Neural progenitor cell (in vitro differentiated cells): ENCODE data around the gene BICD2. TPM values are rescaled to one million over a fixed set of nuclear protein-coding genes. Genes with fewer than 3 reads are reported as not detected.

ENCODE experiments used
- DNase-seq: peaks from one replicate; pipeline ENCODE4 v3.0.0-alpha.2; 2016; ENCODE audit warnings: low spot score
- H2AFZ ChIP-seq: fragments of 200-600 bp; sonication (generic); replicated peaks from 2 replicates; pipeline ENCODE4 v1.6.1; 2016; ENCODE audit warnings: antibody characterized with exemption
- H3F3A ChIP-seq: fragments of 200-600 bp; sonication (generic); 2 replicates; pipeline ENCODE4 v1.6.1; 2016; ENCODE audit warnings: antibody characterized with exemption, low read depth
- H3K27ac ChIP-seq: fragments of 200-600 bp; sonication (generic); 2 replicates; pipeline ENCODE4 v1.5.1; 2016; ENCODE audit warnings: mild to moderate bottlenecking
- H3K27me3 ChIP-seq: fragments of 200-600 bp; sonication (generic); 2 replicates; pipeline ENCODE4 v1.6.1; 2016; ENCODE audit warnings: mild to moderate bottlenecking, moderate library complexity
- H3K36me3 ChIP-seq: fragments of 200-600 bp; sonication (generic); 2 replicates; pipeline ENCODE4 v1.5.1; 2016
- H3K4me1 ChIP-seq: fragments of 200-600 bp; sonication (generic); 2 replicates; pipeline ENCODE4 v1.6.1; 2016; ENCODE audit warnings: mixed run types
- H3K4me2 ChIP-seq: fragments of 200-600 bp; sonication (generic); 2 replicates; pipeline ENCODE4 v1.6.1; 2016
- H3K4me3 ChIP-seq: fragments of 200-600 bp; sonication (generic); 2 replicates; pipeline ENCODE4 v1.5.1; 2016
- H3K79me2 ChIP-seq: fragments of 200-600 bp; sonication (generic); 2 replicates; pipeline ENCODE4 v1.6.1; 2016; ENCODE audit warnings: low read depth
- H3K9ac ChIP-seq: fragments of 200-600 bp; sonication (generic); 2 replicates; pipeline ENCODE4 v1.6.1; 2016
- H3K9me3 ChIP-seq: fragments of 200-600 bp; sonication (generic); 2 replicates; pipeline ENCODE4 v1.5.1; 2016; ENCODE audit warnings: low read depth
- H4K20me1 ChIP-seq: fragments of 200-600 bp; sonication (generic); 2 replicates; pipeline ENCODE4 v1.6.1; 2016; ENCODE audit warnings: low read depth
- H3K27ac Mint-ChIP-seq: 3 replicates; pipeline ENCODE4 v1.8.0; 2021; ENCODE audit warnings: mixed read lengths
- H3K27me3 Mint-ChIP-seq: 2 replicates; pipeline ENCODE4 v1.8.0; 2022; ENCODE audit warnings: low read depth, mild to moderate bottlenecking, inconsistent platforms, moderate library complexity, mixed read lengths; ENCODE audit not compliant: insufficient read depth
- H3K36me3 Mint-ChIP-seq: 3 replicates; pipeline ENCODE4 v1.8.0; 2021; ENCODE audit warnings: mixed read lengths
- H3K4me1 Mint-ChIP-seq: 3 replicates; pipeline ENCODE4 v1.8.0; 2021; ENCODE audit warnings: mixed read lengths
- H3K4me3 Mint-ChIP-seq: 3 replicates; pipeline ENCODE4 v1.8.0; 2021; ENCODE audit warnings: mild to moderate bottlenecking, moderate library complexity, mixed read lengths
- H3K9me3 Mint-ChIP-seq: 3 replicates; pipeline ENCODE4 v1.8.0; 2020; ENCODE audit warnings: mixed read lengths
- CTCF ChIP-seq: fragments of 200-600 bp; sonication (generic); IDR thresholded peaks from 2 replicates; pipeline ENCODE4 v1.5.1; 2017; ENCODE audit warnings: antibody characterized with exemption, mild to moderate bottlenecking
- EZH2 ChIP-seq: fragments of 200-600 bp; sonication (generic); IDR thresholded peaks from 2 replicates; pipeline ENCODE4 v1.6.1; 2017; ENCODE audit warnings: antibody characterized with exemption, mild to moderate bottlenecking, moderate library complexity
- EZH2phosphoT487 ChIP-seq: fragments of 200-600 bp; sonication (generic); IDR thresholded peaks from 2 replicates; pipeline ENCODE4 v1.6.1; 2017; ENCODE audit warnings: antibody characterized with exemption
- total RNA-seq: library from RNA; depleted of rRNA; stranded (reverse); fragments of >200 nt; gene quantifications from 2 replicates; pipeline ENCODE4 v1.2.3, GENCODE V29; 2015; ENCODE audit warnings: low replicate concordance

The BICD2 gene
- total RNA-seq, 1 donor from 2014 or later = 15.1 TPM

- no peaks in the 10 kb centered on the region for H3K36me3 ChIP-seq
Observed at GRCh38 chr9:92724528-92725265, 39.9 kb downstream of the BICD2 start.

GRCh38 chr9:92723801-92724323 lies 40.8 kb downstream of the BICD2 start:
- Mint-ChIP-seq H3K4me1 (peaks cover 20% of the 10 kb centered on the region), H3K27me3 (no peaks in the 10 kb centered on the region), H3K4me3 (no peak overlapping the region), H3K9me3 (no peaks in the 10 kb centered on the region), H3K36me3 (peaks cover 26% of the 10 kb centered on the region), H3K27ac (no peak overlapping the region)
- Histone ChIP-seq H3K4me3 (no peak overlapping the region), H3K27me3 (no peaks in the 10 kb centered on the region), H3K36me3 (no peaks in the 10 kb centered on the region), H4K20me1 (peaks cover 15% of the 10 kb centered on the region), H3K9me3 (no peaks in the 10 kb centered on the region), H3K4me1 (no peaks in the 10 kb centered on the region), H3K79me2 (no peaks in the 10 kb centered on the region), H3F3A (no peaks in the 10 kb centered on the region), H3K9ac (no peak overlapping the region), H3K27ac (no peak overlapping the region), H3K4me2 (no peak overlapping the region), H2AFZ (no peak overlapping the region)
- no peak for TF ChIP-seq EZH2phosphoT487
- no peak for TF ChIP-seq EZH2
- TF ChIP-seq CTCF = no peak
- no peak for DNase-seq

More at GRCh38 chr9:92724528-92725265, 39.9 kb downstream of the BICD2 start:
- H3K4me3 Mint-ChIP-seq = no peak overlapping the region
- H3K36me3 Mint-ChIP-seq = peaks cover 26% of the 10 kb centered on the region
- H3K4me3 ChIP-seq = no peak overlapping the region
- no peaks in the 10 kb centered on the region for H3K9me3 Mint-ChIP-seq
- H3K79me2 ChIP-seq = no peaks in the 10 kb centered on the region
- no peak overlapping the region for H3K9ac ChIP-seq
- no peak for DNase-seq
- peaks cover 20% of the 10 kb centered on the region for H3K4me1 Mint-ChIP-seq
- peaks cover 23% of the 10 kb centered on the region for H4K20me1 ChIP-seq
- no peaks in the 10 kb centered on the region for H3K9me3 ChIP-seq
- no peak overlapping the region for H3K27ac ChIP-seq
- H3K4me2 ChIP-seq = no peak overlapping the region
- H3K27me3 Mint-ChIP-seq = no peaks in the 10 kb centered on the region
- H2AFZ ChIP-seq = no peak overlapping the region
- no peaks in the 10 kb centered on the region for H3K4me1 ChIP-seq
- no peaks in the 10 kb centered on the region for H3K27me3 ChIP-seq
- H3K27ac Mint-ChIP-seq = no peak overlapping the region
- no peaks in the 10 kb centered on the region for H3F3A ChIP-seq
- TF ChIP-seq EZH2 (no peak), EZH2phosphoT487 (no peak), CTCF (no peak)

- Mint-ChIP-seq H3K36me3 (peaks cover 26% of the 10 kb centered on the region), H3K9me3 (no peaks in the 10 kb centered on the region), H3K4me1 (peaks cover 20% of the 10 kb centered on the region), H3K27me3 (no peaks in the 10 kb centered on the region), H3K27ac (no peak overlapping the region), H3K4me3 (no peak overlapping the region)
- TF ChIP-seq EZH2phosphoT487 = no peak
- no peak for TF ChIP-seq CTCF
- TF ChIP-seq EZH2 = no peak
- DNase-seq = no peak
- Histone ChIP-seq H3K27me3 (no peaks in the 10 kb centered on the region), H3K4me1 (no peaks in the 10 kb centered on the region), H3K9ac (no peak overlapping the region), H3K27ac (no peak overlapping the region), H3F3A (no peaks in the 10 kb centered on the region), H3K4me3 (no peak overlapping the region), H4K20me1 (peaks cover 15% of the 10 kb centered on the region), H3K9me3 (no peaks in the 10 kb centered on the region), H3K4me2 (no peak overlapping the region), H2AFZ (no peak overlapping the region), H3K79me2 (no peaks in the 10 kb centered on the region), H3K36me3 (no peaks in the 10 kb centered on the region)
Observed at GRCh38 chr9:92723299-92723625, 41.4 kb downstream of the BICD2 start.
